GM19455 (cell line): ENCODE data around the gene XPO6.

ENCODE experiments used
- ATAC-seq: cut with Tn5 transposase; IDR thresholded peaks from one replicate; pipeline ENCODE4 v1.9.1; 2021; ENCODE audit not compliant: unreplicated experiment

The XPO6 gene

DNA sequence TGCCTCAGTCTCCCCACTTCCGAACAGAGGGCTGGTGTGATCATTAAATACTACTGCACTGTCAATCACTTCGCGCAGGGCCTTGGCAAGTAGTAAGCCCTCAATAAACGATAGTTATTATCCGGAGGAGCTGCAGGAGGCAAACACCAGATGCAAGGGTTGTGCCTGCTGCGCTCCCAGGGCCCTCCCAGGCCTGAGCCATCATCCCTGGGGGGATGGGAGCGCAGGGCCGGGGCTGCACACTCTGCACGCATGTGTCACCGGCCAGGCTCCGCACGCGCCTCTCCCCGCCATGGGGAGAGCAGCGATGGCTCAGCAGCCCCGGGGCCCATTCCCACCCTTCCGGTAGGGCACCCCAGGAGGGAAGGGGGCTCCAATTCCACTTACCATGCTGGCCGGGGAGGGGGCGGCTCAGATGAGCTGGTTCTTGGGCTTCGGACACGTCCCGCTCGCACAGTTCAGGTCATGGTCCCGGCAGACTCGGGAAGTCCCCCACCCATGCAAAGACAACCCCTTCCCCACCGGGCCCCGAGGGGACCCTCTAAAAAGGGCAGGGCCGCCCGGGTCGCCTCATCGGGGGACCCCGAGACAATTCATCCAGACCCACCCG is 681 bp downstream of the XPO6 start:
- ATAC-seq: peak; percentile 39

DNA sequence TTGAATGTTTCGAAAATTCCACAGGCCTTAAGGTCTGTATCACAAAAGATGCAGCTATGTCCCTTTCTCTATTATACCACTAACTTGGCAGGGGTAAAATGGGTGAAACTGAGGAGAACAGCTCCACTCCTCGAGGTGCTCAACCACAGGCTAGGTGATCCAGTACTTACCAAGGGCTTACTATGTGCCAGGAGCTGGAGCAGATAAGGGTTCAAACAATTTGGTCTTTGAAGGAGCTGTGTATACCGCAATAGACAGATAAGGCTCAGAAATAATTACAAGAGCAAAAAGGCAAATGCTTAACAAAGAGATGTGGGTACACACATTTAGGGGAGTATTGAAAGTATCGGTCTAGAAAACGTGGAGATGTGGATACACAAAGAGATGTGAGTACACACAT is 1.5 kb downstream of the XPO6 start:
- no peak for ATAC-seq

DNA sequence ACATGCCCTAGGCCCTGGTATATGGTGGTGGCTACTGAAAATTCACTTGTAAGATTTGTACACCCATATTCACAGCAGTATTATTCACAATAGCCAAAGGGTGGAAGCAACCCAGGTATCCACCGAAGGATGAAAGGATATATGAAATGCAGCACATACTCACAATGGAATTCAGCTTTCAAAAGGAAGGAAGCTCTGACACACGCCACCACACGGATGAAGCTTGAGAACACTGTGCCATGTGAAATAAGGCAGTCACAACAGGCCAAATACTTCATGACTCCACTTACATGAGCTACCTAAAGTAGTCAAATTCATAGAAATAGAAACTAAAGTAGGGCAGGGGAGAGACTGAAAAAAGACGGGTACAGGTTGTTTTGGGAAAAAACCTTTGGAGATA is 2.9 kb downstream of the XPO6 start:
- no peak for ATAC-seq

DNA sequence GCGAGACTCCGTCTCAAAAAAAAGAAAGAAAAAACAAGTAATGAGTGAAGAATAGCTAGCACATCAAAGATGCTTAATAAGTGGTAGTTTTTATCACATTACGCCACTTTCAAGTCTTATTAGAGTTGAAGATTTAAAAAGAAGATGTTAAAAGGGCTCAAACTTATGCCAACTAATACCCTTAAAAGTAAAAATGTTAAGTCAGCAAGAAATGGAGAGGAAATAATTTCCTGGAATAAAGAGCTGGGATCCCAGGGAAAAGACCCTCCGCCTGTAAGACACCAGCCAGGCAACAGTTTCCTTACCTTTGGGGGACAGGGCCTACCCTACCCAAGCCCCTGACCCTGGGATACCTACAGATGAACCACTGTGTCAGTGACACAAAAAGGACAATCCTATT is 3.6 kb downstream of the XPO6 start:
- ATAC-seq: no peak

DNA sequence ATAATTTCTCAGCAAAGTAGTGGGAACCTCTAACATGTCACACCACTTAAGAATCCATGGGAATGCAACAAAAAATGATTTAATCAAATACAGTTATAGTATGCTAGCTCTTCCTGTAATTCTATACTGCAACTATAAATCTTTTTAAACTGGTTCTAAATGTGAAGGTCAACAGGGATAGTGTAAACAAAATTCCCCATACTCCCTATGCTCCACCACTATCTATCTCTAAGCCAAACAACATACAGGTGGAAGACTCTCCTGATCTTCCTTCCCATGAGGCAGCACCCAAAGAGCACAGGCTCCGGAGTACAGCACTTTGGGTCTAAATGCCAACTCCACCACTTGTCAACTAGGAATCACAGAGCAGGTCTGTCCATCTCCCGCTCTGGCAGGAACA is 4.4 kb downstream of the XPO6 start:
- ATAC-seq: no peak

DNA sequence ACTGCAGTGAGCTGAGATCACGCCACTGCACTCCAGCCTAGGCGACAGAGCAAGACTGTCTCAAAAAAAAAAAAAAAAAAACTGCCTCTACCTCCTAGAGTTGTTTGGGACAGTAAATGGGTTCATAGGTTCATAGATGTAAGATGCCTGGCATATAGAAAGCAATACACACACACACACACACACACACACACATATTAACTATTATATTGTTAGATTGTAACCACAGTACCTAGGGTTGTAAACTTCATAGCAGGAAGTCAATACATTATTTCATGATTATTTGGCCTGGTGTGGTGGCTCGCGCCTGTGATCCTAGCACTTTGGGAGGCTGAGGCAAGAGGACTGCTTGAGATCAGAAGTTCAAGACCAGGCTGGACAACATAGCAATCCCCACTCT is 5.8 kb downstream of the XPO6 start:
- ATAC-seq: no peak

DNA sequence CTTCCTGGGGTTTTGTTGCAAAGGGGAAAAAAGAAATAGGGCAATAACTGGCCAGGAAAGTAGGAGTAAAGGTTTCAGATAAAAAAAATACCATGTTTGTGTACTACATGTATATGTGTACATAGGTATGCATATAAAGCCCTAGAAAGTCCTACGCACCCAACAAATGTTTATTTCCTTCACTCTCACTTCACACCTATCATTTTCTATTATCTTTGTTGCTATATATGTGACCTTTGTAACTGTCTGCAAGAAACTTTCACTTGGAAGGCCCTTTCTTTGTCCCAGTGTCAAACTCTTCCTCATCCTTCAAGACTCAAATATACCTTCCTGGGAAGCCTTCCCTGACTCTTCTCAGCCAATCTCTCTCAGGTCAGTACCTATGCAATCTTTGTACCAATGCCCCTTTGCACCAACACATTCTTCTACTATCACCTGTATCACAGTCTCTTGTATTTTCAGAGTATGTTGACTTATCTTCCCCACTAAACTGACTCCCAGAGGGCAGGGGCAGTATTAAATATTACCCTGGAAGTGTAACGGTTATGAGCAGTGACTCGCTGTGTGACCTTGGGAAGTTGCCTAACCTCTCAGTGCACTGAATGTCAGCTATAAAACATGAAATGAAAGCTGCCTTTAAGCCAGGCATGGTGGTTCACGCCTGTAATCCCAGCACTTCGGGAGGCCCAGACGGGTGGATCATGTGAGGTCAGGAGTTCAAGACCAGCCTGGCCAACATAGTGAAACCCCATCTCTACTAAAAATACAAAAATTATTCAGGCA is 6.5 kb downstream of the XPO6 start:
- no peak for ATAC-seq

DNA sequence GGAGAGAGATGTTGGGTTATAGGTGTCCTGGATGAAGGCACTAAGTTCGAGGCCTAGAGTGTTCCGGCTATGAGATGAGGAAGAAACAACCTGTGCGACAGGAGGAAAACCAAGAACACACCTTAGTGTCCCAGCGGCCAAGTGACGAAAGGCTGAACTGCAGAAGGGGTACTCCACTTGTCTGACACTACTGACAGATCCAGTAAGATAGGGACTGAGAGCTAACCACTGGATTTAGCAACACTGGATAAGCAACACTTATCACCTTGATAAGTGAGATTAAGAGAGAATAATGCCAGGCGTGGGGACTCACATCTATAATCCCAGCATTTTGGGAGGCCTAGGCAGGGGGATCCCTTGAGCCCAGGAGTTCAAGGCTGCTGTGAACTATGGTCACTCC is 7.1 kb downstream of the XPO6 start:
- ATAC-seq: no peak

DNA sequence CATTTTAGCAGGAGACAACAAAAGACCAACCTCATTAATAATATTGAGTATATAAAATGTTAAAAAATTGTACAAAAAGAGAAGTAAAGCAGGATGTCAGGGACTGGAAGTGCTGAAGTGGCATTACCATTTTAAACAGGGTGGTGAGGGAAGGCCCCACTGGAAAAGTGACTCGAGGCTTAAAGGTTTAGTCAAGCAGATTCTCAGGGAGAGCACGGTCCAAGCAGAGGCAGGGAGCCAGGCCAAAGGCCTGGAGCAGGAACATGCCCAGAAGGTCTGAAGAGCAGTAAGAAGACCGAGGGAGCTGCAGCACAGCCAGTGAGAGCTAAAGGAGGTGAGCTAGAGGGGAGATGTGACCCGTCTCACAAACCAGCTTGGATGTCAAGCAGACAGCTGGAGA is 7.6 kb downstream of the XPO6 start:
- no peak for ATAC-seq

DNA sequence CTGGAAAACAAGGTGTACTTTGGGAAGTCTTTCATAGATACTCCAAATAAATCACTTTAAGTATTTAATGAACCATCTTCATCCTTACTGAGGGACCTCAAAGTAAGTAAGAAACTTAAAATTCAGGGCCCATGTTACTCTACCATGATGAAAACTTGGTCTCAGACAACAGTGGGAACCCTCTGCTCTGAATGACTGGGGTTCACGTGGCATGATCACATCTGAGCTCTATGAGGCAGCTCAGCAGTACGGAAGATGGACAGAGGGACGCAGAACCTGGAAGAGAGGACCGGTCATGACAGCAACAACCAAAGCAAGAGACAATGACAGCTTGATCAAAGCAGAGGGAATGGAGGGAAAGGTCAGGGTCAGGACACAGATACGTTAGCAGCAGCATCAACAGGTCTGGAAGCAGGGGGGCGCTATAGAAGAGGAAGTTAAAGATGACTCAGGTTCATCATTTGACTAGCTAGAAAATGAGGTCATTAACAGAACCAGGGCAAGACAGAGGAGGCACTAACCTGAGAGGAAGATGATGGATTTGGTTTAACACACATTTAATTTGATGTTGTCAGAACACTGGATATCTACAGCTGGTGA is 9.5 kb downstream of the XPO6 start:
- ATAC-seq: no peak

DNA sequence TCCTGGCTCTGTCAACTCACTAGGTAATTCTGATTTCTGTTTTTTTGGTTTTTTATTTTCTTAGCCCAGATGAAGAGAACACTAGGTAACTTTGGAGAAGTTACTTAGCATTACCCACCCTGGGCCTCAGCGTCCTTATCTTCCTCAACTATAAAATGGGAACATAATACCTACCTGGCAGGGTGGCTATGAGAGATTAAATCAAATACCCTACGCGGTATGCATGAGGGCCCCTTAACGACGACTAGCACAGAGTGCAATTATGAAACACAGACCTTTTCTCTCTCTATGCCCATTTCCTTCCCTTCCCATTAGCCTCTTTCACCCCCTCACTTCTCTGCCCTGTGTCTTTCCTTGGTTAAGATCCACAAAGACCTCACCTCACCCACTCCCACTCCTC is 11.1 kb downstream of the XPO6 start:
- ATAC-seq: no peak

DNA sequence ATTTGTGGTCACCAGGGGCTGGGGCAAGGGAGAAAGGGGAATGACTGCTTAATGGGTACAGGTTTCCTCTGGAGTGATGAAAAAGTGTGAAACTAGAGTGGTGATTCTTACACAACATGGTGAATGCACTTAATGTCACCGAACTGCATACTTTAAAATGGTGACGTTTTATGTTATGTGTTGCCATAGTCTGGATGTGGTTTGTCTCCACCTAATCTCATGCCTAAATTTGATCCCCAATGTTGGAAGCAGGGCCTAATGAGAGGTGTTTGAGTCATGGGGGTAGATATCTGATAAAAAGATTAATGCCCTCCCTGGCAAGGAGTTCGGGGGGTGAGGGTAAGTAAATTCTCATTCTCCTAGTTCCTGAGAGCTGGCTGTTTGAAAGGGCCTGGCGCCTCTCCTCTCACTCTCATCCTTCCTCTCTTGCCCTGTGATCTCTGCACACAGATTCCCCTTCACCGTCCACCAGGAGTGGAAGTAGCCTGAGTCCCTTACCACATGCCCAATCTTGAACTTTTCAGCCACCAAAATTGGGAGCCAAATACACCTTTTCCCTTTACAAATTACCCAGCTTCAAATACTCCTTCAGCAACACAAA is 15.3 kb downstream of the XPO6 start:
- no peak for ATAC-seq

DNA sequence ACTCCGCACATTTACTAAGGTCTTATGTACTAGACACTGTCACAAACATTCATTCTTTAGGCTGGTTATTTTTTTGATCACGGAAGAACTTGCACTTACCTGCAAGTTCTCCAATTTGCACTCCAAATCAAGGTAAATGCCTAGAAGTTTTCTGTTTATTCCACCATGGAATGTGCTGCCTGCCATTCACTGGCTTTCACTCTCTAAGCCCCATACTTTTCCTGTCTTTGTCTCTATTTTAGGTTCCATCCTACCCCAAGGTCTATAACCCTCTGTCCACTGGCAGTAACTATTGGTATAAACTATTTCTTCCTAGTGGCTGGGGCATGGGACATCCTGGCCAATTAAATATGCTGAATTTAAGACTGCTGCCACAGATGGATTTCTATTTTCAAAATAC is 15.9 kb downstream of the XPO6 start:
- no peak for ATAC-seq

DNA sequence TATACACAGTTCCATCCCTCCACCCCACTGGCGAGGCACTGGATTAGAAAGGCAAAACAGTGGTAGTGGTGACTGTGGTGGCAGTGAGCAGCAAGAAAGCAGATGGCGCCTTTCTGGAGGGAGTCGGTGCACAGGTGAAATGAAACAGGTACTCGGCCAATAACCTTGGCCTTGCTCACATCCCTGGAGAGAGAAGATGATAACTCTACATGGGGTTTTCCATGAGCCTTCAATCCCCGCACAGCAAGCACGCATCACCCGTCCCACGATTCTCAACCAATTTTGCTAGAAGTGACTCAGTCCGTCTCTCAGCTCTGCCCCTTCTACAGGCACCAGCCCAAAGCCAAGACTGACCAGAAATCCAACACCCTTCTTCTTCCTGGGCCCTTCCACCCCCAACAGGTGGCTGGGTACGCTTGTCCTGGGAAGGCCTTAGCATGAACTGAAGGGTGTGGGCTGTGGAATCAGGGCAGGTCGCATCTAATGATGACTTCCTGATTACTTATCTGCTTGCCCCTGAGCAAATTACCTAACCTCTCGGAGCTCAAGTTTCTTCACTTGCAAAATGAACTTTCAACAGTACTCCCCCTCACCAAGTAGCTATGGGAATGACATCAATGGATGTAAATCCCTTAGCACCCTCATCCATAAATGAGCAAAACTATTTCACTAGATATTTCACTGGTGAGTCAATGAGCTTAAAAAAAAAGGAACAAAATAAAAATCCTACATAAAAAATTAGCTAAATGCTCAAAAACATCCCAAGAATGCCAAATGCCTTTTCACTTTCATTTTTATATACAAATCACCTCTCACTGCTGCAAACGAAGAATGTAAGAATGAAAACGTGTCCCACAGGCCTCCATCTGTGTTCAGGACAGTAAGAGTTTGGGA is 18.0 kb downstream of the XPO6 start:
- no peak for ATAC-seq

DNA sequence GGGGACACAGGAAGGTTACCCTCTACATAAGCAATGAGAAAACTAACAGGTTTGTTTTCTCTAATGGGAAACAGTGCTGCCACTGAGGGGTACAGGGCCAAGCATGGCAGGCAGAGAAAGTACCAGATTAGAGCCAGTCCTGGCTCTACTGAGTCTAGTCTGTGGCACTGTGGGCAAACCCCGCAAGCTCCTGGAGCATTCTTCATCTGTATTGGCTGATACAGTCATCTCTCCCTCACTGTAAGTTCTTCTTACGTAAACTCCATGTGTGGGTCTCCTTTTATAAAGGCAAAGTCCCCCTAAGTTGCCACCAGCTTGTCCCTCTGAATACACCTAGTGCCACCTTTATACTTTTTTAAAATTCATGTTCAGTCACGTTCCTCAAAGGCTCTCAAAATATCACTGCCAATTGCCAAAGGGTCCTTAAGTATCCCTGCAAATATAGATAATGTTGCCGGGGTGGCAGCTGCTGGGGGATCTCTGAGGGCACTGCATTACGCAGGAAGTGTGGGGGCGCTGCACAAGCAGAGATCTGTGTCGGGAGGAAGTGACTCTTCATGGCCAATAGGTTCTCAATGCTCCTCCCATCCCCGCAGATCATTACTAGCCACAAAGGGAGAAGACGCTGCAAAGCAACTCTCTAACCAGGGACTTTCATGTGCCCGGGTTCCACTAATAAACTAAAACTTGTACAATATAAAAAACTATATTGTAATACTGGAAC is 18.8 kb downstream of the XPO6 start:
- ATAC-seq: no peak

DNA sequence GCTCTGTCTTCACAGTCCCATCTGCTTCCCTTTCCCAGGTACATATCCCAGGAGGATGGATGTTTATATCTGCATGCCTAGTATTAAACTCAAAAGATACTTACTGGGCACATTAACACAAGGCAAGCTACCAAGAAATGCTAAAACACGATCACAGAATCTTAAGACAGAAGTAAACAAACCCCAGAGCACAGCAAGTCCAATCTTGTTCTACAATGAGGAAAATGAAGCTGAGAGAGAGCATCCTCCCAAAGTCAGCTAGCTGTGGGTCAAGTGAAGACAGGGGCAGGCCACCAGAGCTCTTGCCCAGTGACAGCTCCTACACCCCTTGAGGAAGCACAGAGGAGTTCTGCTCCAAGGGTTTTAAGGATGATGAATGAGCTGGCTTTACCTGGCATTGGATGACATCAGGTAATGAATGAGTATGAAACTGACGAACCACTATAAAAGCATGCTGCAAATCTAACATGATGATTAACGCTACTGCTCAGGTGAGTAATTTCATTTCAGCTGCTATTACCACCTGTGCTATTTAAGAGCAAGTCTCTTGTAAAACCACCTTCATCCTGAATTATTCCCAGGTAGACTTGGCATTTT is 20.3 kb downstream of the XPO6 start:
- ATAC-seq: no peak

DNA sequence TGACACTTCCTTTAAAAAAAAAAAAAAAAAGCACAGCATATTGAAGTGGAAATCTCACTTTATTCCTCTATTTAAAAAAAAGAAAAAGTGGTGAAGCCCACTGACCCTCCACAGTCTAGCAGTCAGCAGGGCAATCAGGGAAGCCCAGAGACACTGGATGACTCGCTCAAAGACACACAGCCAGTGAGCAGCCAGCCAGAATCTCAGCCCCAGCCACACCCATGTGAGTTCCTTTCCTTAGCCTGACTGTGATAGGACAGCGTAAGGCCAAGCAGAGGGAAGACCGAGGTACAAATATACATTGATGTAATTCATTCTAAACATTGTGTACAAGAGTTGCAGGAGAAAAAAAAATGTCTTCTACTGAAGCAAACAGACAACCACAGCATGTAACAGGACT is 22.5 kb downstream of the XPO6 start:
- ATAC-seq: no peak

DNA sequence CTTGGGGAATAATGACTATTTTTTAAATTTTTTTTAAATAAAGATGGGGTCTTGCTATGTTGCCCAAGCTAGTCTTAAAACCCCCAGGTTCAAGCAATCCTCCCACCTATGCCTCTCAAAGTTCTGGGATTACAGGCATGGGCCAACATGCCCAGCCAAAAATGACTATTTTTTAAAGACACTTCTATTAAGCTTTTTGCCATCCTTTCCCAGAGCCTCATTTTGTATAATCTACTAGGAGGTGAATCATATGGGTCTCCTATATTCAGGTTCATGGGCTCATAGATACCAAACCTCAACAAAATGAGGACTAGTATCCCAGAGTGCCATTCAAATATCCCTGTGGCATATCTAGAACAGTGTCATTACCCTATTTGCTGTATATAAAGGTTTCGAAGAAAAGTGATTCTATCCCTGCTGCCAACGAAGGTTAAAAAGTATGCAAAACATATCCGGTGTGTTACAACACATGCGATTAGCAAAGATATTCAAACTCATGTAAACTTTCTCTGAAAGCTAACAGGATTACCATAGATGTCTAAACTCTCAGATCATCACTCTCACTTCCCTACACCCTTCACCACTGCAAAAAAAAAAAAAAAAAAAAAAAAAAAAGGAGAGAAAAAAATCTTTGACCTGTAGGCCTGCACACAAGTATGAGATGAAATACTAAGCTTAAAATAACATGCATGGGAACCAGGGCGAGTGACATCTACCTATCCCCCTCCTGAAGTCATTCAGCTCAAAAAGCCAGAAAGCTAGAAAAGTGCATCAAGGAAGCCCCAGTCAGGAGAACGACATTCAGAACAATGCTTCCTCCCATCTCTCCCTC is 23.5 kb downstream of the XPO6 start:
- peak; percentile 52 for ATAC-seq

DNA sequence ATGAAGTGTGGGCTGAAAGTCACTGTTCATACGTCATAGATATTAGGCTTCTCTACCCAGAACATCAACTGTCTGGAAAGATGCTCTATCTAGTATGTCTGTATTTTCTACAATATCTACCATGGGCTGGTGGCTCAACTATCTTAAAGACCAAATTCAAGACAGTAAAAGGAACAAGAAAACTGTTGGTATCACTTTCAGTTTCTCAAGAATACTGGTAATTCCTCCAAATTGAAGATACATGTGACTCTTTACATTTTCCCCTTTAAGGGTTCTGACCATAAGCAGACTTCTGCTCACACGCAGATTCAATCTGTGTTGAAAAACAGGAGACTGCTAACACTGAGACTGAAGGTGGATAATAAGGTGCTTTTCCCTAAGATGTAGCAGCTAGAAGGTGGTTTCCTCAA is 24.2 kb downstream of the XPO6 start:
- no peak for ATAC-seq
